Middle frontal gyrus (tissue), 1 donor: Measurements from ENCODE around the gene ZFYVE1.
A peak's percentile ranks its signal among the peaks of the same experiment; 100 is the strongest.
"Not testable (repeated sequence)": the region's sequence is repeated elsewhere in the genome, so short reads cannot be mapped to it uniquely, and the experiment has no call there.

Experiments used
- DNase-seq: peaks from one replicate; pipeline ENCODE4 v3.0.0-alpha.2; 2015; ENCODE audit warnings: low spot score; ENCODE audit errors: extremely low spot score

ZFYVE1 gene

GRCh38 chr14:72961016-72961415 is 65.9 kb downstream of the ZFYVE1 start:
- not testable (repeated sequence) for DNase-seq

DNA sequence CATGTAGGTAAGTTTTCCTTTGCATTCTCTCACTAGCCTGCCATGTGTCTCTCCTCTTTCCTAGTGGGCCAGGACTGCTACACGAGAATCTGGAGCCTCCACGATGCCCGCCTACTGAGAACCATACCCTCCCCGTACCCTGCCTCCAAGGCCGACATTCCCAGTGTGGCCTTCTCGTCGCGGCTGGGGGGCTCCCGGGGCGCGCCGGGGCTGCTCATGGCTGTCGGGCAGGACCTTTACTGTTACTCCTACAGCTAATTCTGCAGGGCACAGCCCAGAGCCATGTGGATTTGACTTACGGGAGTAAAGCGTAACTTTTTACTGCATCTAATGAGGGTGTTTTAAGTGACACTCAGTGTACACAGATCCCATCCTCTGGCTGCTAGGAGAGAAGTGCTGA is 68.4 kb downstream of the ZFYVE1 start:
- no peak for DNase-seq

DNA sequence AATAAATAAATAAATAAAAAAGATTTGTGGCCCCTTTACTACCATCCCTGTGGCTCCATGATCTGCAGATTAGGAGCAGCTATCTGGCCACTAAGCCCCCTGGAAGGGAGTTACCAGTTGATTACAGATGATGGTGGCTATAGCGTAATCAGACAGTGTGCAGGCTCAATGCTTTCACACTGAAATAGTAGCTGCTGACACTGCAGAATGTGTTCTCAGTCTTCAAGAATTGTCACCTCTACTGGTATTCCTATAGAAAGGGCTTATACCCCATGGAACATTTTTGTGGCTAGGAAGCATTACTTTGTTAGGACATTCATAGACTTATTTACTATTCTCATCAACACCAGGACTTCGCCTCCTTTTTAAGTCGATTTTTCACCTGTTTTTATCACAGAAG is 69.7 kb downstream of the ZFYVE1 start:
- DNase-seq = no peak

DNA sequence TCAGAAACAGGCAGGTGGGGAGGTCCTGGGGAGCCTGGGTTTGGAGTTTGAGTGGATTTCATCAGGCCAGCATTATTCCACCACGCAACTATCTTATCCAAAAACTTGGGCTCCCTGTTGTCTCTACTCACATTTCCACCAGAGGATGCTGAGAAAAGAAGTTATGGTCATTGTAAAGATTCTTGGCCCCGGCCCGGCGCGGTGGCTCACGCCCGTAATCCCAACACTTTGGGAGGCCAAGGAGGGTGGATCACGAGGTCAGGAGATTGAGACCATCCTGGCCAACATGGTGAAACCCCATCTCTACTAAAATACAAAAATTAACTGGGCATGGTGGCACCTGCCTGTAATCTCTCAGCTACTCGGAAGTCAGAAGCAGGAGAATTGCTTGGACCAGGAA is 70.2 kb downstream of the ZFYVE1 start:
- not testable (repeated sequence) for DNase-seq

GRCh38 chr14:72952171-72952570 is 74.7 kb downstream of the ZFYVE1 start:
- DNase-seq = no peak

DNA sequence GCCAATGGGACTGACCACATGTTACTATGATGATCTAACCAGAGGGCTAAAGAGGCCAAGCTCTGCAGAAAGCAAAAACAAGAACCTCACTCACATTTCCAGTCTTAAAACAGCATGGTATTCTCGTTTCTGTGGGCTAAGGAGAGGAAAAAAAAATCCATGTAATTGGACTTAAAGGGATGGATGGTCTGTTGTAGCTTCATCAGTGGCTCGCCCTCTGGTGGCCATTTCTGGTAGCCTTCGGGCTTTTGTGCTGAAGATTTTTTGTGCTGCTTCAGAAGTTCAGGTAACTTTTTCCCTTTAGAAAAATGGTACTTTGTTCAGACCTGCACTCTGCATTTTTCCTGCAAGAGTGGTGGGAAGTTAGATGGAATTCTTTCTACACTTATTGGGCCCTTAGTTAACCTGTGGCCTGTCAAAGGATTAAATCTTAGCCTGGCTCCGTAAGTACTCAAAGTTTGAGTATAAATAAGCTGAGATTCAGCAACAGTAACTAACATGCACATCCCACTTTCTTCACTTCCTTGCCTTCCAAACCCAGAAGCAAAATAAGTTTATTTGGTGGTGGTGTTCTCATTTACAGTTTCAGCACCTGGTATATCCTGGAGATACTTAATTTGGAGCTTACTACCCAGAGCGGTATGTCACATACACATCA is 78.3 kb downstream of the ZFYVE1 start:
- peak; percentile 53 for DNase-seq

GRCh38 chr14:72947366-72948160 is 79.3 kb downstream of the ZFYVE1 start:
- no peak for DNase-seq

DNA sequence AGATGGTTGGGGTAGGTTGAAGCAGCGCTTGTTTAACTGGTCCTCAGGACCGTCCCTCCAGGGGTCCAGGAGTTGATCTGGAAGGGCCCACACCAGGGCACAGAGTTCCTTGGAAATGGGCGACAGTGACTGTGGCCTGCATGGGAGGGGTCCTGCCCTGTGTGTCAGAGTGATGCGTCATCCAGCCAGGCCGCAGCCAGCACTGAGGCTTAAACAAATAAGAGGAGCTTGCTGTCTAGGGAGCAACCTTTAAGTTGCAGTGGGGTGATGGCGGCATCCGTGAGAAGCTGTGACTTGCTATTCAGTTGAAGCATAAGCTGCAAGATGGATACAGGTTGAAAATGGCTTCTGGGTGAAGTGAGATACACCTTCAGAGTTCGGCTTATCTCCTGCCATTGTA is 80.4 kb downstream of the ZFYVE1 start:
- no peak for DNase-seq

GRCh38 chr14:72945356-72946027 is 81.4 kb downstream of the ZFYVE1 start:
- no peak for DNase-seq

DNA sequence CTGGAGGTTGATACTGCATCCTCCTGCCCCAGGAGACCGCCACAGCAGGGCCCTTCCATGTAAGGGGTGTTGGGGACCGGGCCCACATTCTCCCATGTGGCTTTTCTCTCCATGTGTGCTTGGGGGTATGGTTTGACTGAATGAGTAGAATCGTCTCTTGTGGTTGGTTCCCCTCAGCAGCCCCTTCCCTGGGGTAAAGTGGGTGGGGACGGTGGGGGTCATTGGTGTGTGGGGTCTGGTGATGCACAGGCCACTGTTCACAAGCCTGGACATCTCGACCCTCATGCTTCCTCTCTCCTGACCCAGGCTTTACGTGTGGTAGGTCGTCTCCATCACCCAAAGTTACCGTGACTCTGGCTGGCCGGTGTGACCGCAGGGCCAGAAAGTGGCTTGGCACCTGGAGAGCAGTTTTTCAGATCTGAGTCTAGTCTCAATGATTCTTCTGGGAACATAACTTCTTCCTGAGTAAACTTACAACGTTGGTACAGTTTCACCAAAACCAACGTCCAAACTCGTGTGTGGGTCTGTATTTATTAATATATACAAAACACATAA is 83.0 kb downstream of the ZFYVE1 start:
- no peak for DNase-seq

- no peak for DNase-seq
These were observed 84.0 kb downstream of the ZFYVE1 start for GRCh38 chr14:72942934-72943333.

- DNase-seq = no peak
These were observed 85.5 kb downstream of the ZFYVE1 start for GRCh38 chr14:72941286-72941985.

DNA sequence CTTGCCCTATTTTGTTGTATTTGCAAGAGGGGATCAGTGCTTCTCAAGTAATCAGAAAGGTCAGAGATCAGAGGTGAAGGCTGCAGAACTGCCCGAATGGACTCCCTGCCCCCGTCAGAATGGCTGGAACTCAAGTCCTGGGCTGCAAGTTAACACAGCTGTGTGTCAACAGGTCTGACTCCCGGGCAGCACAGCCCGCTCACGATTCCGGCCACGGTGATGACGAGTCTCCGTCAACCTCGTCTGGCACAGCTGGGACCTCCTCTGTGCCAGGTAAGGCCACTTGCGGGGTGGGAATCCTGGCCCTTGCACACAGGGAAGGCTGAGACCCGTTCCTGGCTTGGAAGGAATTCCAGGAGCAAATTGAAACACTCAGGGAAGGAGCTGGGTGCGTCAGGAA is 87.3 kb downstream of the ZFYVE1 start:
- no peak for DNase-seq

DNA sequence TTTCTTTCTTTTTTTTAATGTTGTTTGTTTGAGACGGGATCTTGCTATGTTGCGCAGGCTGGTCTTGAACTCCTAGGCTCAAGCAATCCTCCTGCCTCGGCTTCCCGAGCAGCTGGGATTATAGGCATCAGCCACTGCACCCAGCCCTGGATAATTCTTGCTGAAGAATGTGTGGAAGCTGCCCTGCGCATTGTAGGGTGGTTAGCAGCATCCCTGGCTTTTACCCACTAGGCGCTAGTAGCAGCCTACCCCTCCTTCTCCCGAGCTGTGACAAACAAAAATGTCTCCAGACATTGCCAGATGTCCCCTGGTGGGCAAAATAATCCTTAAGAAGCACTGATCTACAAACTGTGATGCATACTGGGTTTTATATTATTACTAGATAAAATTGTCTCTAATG is 94.0 kb downstream of the ZFYVE1 start:
- DNase-seq = no peak

- no peak for DNase-seq
These were observed 97.4 kb downstream of the ZFYVE1 start for GRCh38 chr14:72929316-72930080.

GRCh38 chr14:72928872-72929271 is 98.0 kb downstream of the ZFYVE1 start:
- no peak for DNase-seq

GRCh38 chr14:72926292-72927028 is 100.4 kb downstream of the ZFYVE1 start, which contains the start of gene DCAF4:
TSS of gene DCAF4 (plus strand) at chr14:72926464. CDS start at chr14:72937979, 11,515 bp downstream.
- DNase-seq = peak; percentile 95

GRCh38 chr14:72925815-72926291 is 101.1 kb downstream of the ZFYVE1 start:
- no peak for DNase-seq

- DNase-seq = no peak
These were observed 101.6 kb downstream of the ZFYVE1 start for GRCh38 chr14:72925171-72925759.
